Measurements from ENCODE around the gene DOK6.

DOK6 gene

DNA sequence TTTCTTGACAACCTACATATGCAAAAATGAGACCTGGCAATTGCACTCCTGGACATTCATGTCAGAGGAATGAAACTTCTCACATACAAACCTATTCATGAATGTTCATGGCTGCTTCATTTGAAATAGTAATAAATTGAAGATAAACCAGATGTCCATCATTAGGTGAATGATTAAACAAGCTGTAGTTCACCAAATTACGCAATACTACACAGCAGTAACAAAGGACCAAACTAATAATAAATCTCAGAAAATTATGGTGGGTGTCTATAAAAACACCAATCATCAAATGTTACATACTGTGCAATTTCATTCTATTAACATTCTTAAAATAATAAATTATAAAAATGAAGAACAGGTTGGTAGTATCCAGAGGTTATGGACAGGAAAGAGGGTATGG, 13.5 kb downstream of the DOK6 start:
- Histone ChIP-seq H3K9ac (ENCODE audit: low read length) (no peak overlapping the region), H3K4me1 (ENCODE audit: low read length) (no peaks in the 10 kb centered on the region), H4K20me1 (ENCODE audit: insufficient read depth, low read length) (no peaks in the 10 kb centered on the region), H3K27me3 (ENCODE audit: low read depth, low read length) (no peaks in the 10 kb centered on the region), H3K4me3 (ENCODE audit: low read length) (no peak overlapping the region), H2AFZ (ENCODE audit: low read depth, low read length) (no peak overlapping the region), H3K79me2 (ENCODE audit: low read length) (no peaks in the 10 kb centered on the region), H3K4me2 (ENCODE audit: low read length) (no peak overlapping the region), H3K36me3 (replicated peaks; ENCODE audit: low read depth, low read length) (no peaks in the 10 kb centered on the region), H3K9me3 (ENCODE audit: insufficient read depth, low read length) (no peaks in the 10 kb centered on the region), H3K27ac (ENCODE audit: low read length) (no peak overlapping the region)
- TF ChIP-seq, protein P1, sequence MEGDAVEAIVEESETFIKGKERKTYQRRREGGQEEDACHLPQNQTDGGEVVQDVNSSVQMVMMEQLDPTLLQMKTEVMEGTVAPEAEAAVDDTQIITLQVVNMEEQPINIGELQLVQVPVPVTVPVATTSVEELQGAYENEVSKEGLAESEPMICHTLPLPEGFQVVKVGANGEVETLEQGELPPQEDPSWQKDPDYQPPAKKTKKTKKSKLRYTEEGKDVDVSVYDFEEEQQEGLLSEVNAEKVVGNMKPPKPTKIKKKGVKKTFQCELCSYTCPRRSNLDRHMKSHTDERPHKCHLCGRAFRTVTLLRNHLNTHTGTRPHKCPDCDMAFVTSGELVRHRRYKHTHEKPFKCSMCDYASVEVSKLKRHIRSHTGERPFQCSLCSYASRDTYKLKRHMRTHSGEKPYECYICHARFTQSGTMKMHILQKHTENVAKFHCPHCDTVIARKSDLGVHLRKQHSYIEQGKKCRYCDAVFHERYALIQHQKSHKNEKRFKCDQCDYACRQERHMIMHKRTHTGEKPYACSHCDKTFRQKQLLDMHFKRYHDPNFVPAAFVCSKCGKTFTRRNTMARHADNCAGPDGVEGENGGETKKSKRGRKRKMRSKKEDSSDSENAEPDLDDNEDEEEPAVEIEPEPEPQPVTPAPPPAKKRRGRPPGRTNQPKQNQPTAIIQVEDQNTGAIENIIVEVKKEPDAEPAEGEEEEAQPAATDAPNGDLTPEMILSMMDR (IDR thresholded peaks at IDR 0.05; ENCODE audit: low read depth, low read length): no peak
- no peak for TF ChIP-seq EZH2phosphoT487 (IDR thresholded peaks at IDR 0.05; ENCODE audit: low read depth)

DNA sequence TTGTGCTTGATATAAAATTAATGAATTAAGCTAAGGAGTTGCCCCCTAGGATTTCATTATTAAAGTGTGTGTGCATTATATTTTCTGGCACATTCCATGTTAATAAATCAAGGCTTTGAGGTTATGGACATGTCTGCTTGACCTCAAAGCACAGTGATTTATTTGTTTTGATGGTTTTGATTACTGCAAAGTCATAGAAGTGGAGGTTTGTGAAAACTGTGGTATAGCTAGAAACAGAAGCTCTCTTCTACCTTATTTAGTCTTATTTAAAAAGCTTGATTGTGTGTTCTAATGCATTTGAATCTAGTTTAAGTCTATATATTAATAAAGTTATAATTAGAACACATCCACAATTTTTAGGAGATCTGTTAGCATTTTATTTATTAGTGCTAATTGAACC, 32.2 kb downstream of the DOK6 start:
- Histone ChIP-seq H3K27ac (ENCODE audit: low read length) (no peak overlapping the region), H4K20me1 (ENCODE audit: insufficient read depth, low read length) (no peaks in the 10 kb centered on the region), H3K27me3 (ENCODE audit: low read depth, low read length) (no peaks in the 10 kb centered on the region), H2AFZ (ENCODE audit: low read depth, low read length) (no peak overlapping the region), H3K9me3 (ENCODE audit: insufficient read depth, low read length) (no peaks in the 10 kb centered on the region), H3K4me1 (ENCODE audit: low read length) (no peaks in the 10 kb centered on the region), H3K36me3 (replicated peaks; ENCODE audit: low read depth, low read length) (no peaks in the 10 kb centered on the region), H3K4me2 (ENCODE audit: low read length) (no peak overlapping the region), H3K79me2 (ENCODE audit: low read length) (no peaks in the 10 kb centered on the region), H3K4me3 (ENCODE audit: low read length) (no peak overlapping the region), H3K9ac (ENCODE audit: low read length) (no peak overlapping the region)
- TF ChIP-seq, protein P1 (IDR thresholded peaks at IDR 0.05; ENCODE audit: low read depth, low read length): no peak
- TF ChIP-seq EZH2phosphoT487 (IDR thresholded peaks at IDR 0.05; ENCODE audit: low read depth): no peak

DNA sequence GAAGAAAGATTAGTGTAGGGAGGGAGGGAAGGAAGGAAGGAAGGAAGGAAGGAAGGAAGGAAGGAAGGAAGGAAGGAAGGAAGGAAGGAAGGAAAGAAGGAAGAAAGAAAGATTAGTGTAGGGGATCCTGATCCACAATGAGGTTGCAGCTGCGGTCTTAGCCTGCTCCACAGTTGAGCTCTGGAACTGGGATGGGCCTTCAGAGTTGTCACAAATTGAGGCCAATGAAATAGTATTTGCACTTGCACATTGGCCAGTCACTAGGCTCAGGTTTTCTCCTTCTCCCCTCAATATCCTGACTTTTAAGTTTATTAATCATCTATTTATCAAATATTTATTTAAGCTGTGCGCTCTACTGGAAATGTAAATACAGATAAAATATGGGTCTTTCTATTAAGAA, 34.3 kb downstream of the DOK6 start:
- Histone ChIP-seq H3K9ac (ENCODE audit: low read length) (no peak overlapping the region), H3K27ac (ENCODE audit: low read length) (no peak overlapping the region), H3K4me3 (ENCODE audit: low read length) (no peak overlapping the region), H3K27me3 (ENCODE audit: low read depth, low read length) (no peaks in the 10 kb centered on the region), H3K79me2 (ENCODE audit: low read length) (no peaks in the 10 kb centered on the region), H3K9me3 (ENCODE audit: insufficient read depth, low read length) (peaks cover 11% of the 10 kb centered on the region; the same call in 1 of the 2 replicates), H2AFZ (ENCODE audit: low read depth, low read length) (no peak overlapping the region), H3K4me1 (ENCODE audit: low read length) (no peaks in the 10 kb centered on the region), H3K4me2 (ENCODE audit: low read length) (no peak overlapping the region), H4K20me1 (ENCODE audit: insufficient read depth, low read length) (no peaks in the 10 kb centered on the region), H3K36me3 (replicated peaks; ENCODE audit: low read depth, low read length) (no peaks in the 10 kb centered on the region)
- TF ChIP-seq EZH2phosphoT487 (IDR thresholded peaks at IDR 0.05; ENCODE audit: low read depth): no peak
- TF ChIP-seq, protein P1 (IDR thresholded peaks at IDR 0.05; ENCODE audit: low read depth, low read length): no peak

DNA sequence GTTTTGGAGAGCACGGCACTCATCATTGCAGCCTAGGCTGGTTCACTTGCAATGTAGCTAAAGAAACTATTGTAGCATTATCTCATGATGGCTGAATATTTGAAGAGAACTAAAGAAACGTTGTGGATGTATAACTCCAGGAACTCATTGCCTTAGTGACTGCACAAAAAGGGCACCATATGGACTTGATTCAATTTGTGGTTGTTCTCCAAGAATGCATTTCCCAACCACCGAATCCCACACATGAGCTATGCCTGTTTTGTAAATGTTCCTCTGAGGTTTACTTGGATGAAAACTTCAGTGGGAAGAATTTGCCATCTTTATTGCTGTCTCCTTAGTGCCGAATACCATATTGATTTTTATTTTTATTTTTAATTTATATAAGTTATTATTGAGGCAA, 43.5 kb downstream of the DOK6 start:
- H3K9ac ChIP-seq (ENCODE audit: low read length): no peak overlapping the region
- no peaks in the 10 kb centered on the region for H4K20me1 ChIP-seq (ENCODE audit: insufficient read depth, low read length)
- TF ChIP-seq, protein P1 (IDR thresholded peaks at IDR 0.05; ENCODE audit: low read depth, low read length): no peak
- no peak for TF ChIP-seq EZH2phosphoT487 (IDR thresholded peaks at IDR 0.05; ENCODE audit: low read depth)
- no peaks in the 10 kb centered on the region for H3K27me3 ChIP-seq (ENCODE audit: low read depth, low read length)
- H3K4me3 ChIP-seq (ENCODE audit: low read length): no peak overlapping the region
- no peak overlapping the region for H3K4me2 ChIP-seq (ENCODE audit: low read length)
- H3K36me3 ChIP-seq (replicated peaks; ENCODE audit: low read depth, low read length): no peaks in the 10 kb centered on the region
- no peak overlapping the region for H2AFZ ChIP-seq (ENCODE audit: low read depth, low read length)
- H3K79me2 ChIP-seq (ENCODE audit: low read length): no peaks in the 10 kb centered on the region
- H3K27ac ChIP-seq (ENCODE audit: low read length): no peak overlapping the region
- H3K9me3 ChIP-seq (ENCODE audit: insufficient read depth, low read length): peaks cover 8% of the 10 kb centered on the region; the same call in 1 of the 2 replicates
- no peaks in the 10 kb centered on the region for H3K4me1 ChIP-seq (ENCODE audit: low read length)

Measured in OCI-LY3 (cell line).